Smooth muscle cell (in vitro differentiated cells): ENCODE data around the gene TMEM123. TPM values are rescaled to one million over a fixed set of nuclear protein-coding genes. Genes with fewer than 3 reads are reported as not detected.

Experiments used
- DNase-seq: peaks from one replicate; lab custom pipeline; 2025; ENCODE audit not compliant: unreplicated experiment; lab: John Stamatoyannopoulos, UW
- H2AFZ ChIP-seq: fragments of 200-600 bp; sonication (generic); 2 replicates; pipeline ENCODE4 v1.6.0; 2016; ENCODE audit warnings: antibody characterized with exemption, low read depth, mild to moderate bottlenecking
- H3F3A ChIP-seq: fragments of 200-600 bp; sonication (generic); 2 replicates; pipeline ENCODE4 v1.6.0; 2017; ENCODE audit warnings: antibody characterized with exemption, low read depth
- H3K27ac ChIP-seq: fragments of 200-600 bp; sonication (generic); 2 replicates; pipeline ENCODE4 v1.5.1; 2016; ENCODE audit warnings: low read depth, mild to moderate bottlenecking
- H3K27me3 ChIP-seq: fragments of 200-600 bp; sonication (generic); 2 replicates; pipeline ENCODE4 v1.6.1; 2016; ENCODE audit warnings: low read depth, mild to moderate bottlenecking
- H3K36me3 ChIP-seq: fragments of 200-600 bp; sonication (generic); 2 replicates; pipeline ENCODE4 v1.5.1; 2016; ENCODE audit warnings: low read depth
- H3K4me1 ChIP-seq: fragments of 200-600 bp; sonication (generic); 2 replicates; pipeline ENCODE4 v1.5.1; 2016; ENCODE audit warnings: low read depth
- H3K4me2 ChIP-seq: fragments of 200-600 bp; sonication (generic); 2 replicates; pipeline ENCODE4 v1.6.0; 2016; ENCODE audit warnings: mild to moderate bottlenecking
- H3K4me3 ChIP-seq: fragments of 200-600 bp; sonication (generic); 2 replicates; pipeline ENCODE4 v1.5.1; 2016; ENCODE audit warnings: mild to moderate bottlenecking
- H3K79me2 ChIP-seq: fragments of 200-600 bp; sonication (generic); 2 replicates; pipeline ENCODE4 v1.6.0; 2016; ENCODE audit warnings: low read depth, mild to moderate bottlenecking
- H3K9ac ChIP-seq: fragments of 200-600 bp; sonication (generic); 2 replicates; pipeline ENCODE4 v1.6.0; 2016; ENCODE audit warnings: low read depth
- H3K9me3 ChIP-seq: fragments of 200-600 bp; sonication (generic); replicated peaks from 2 replicates; pipeline ENCODE4 v1.5.1; 2016; ENCODE audit warnings: low read depth
- H4K20me1 ChIP-seq: fragments of 200-600 bp; sonication (generic); 2 replicates; pipeline ENCODE4 v1.6.0; 2016; ENCODE audit warnings: low read depth
- WGBS: methylation state at CpG from one replicate; pipeline ENCODE4 v1.1.7; 2016; ENCODE audit warnings: low lambda C conversion rate; 5-methylcytosine and 5-hydroxymethylcytosine counted together
- polyA plus RNA-seq: library from polyadenylated mRNA; unstranded; fragments of >200 nt; fragmentation: Nextera tagmentation; extraction: Ambion mirVana; gene quantifications from 2 replicates; pipeline ENCODE4 v1.2.1, GENCODE V29; 2016
- total RNA-seq: library from RNA; depleted of rRNA; stranded (reverse); fragments of >200 nt; gene quantifications from 2 replicates; pipeline ENCODE4 v1.2.3, GENCODE V29; 2014
- TF ChIP-seq, protein P1 (sequence below): fragments of 200-600 bp; sonication (generic); IDR thresholded peaks from 2 replicates; pipeline ENCODE4 v1.5.1; 2017; ENCODE audit warnings: borderline replicate concordance, mild to moderate bottlenecking, antibody characterized with exemption; ENCODE audit not compliant: insufficient read depth, poor library complexity, severe bottlenecking

Gene TMEM123
- total and polyA plus RNA-seq, 2 experiments from 2014 or later: 38.8 to 78.8 TPM

GRCh38 chr11:102422817-102423712 lies 29.5 kb downstream of the TMEM123 start:
- DNase-seq: no peak
- H4K20me1 ChIP-seq: peaks cover 26% of the 10 kb centered on the region
- H3K4me2 ChIP-seq: peak overlapping the region; percentile 37
- no peaks in the 10 kb centered on the region for H3F3A ChIP-seq
- H3K4me3 ChIP-seq: no peak overlapping the region
- no peak overlapping the region for H2AFZ ChIP-seq
- H3K27ac ChIP-seq: no peak overlapping the region
- H3K9ac ChIP-seq: no peak overlapping the region
- H3K27me3 ChIP-seq: no peaks in the 10 kb centered on the region
- H3K79me2 ChIP-seq: peaks cover 4% of the 10 kb centered on the region
- WGBS: 35% methylated on average over 4 of the region's 4 CpGs
- TF ChIP-seq, protein P1, sequence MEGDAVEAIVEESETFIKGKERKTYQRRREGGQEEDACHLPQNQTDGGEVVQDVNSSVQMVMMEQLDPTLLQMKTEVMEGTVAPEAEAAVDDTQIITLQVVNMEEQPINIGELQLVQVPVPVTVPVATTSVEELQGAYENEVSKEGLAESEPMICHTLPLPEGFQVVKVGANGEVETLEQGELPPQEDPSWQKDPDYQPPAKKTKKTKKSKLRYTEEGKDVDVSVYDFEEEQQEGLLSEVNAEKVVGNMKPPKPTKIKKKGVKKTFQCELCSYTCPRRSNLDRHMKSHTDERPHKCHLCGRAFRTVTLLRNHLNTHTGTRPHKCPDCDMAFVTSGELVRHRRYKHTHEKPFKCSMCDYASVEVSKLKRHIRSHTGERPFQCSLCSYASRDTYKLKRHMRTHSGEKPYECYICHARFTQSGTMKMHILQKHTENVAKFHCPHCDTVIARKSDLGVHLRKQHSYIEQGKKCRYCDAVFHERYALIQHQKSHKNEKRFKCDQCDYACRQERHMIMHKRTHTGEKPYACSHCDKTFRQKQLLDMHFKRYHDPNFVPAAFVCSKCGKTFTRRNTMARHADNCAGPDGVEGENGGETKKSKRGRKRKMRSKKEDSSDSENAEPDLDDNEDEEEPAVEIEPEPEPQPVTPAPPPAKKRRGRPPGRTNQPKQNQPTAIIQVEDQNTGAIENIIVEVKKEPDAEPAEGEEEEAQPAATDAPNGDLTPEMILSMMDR: no peak
- H3K36me3 ChIP-seq: no peaks in the 10 kb centered on the region
- H3K9me3 ChIP-seq: no peaks in the 10 kb centered on the region
- peaks cover 17% of the 10 kb centered on the region for H3K4me1 ChIP-seq

GRCh38 chr11:102421261-102421660 lies 31.3 kb downstream of the TMEM123 start:
- Histone ChIP-seq H3K27me3 (no peaks in the 10 kb centered on the region), H2AFZ (no peak overlapping the region), H3F3A (no peaks in the 10 kb centered on the region), H3K79me2 (peaks cover 4% of the 10 kb centered on the region), H4K20me1 (peaks cover 26% of the 10 kb centered on the region), H3K36me3 (no peaks in the 10 kb centered on the region), H3K4me1 (peaks cover 17% of the 10 kb centered on the region), H3K9ac (no peak overlapping the region), H3K4me2 (no peak overlapping the region), H3K9me3 (no peaks in the 10 kb centered on the region), H3K27ac (no peak overlapping the region), H3K4me3 (no peak overlapping the region)
- 69% methylated on average over 3 of the region's 3 CpGs for WGBS
- TF ChIP-seq, protein P1: no peak
- no peak for DNase-seq

DNA sequence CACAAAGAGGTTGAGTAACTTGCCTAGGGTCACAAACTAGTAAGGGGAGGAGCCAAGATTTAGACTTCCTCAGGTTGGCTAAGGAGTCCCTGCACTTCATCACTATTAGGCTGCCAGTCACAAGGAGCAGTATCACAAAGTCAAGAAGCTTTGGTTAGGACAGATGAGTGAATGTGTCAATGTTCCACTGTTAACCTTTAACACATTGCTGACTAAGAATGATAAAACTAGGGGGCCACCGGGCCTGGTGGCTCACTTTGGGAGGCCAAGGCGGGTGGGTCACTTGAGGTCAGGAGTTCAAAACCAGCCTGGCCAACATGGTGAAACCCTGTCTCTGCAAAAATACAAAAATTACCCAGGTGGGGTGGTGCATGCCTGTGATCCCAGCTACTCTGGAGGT lies 32.0 kb downstream of the TMEM123 start:
- WGBS: 77% methylated on average over 2 of the region's 2 CpGs
- H4K20me1 ChIP-seq: peaks cover 26% of the 10 kb centered on the region
- no peak overlapping the region for H3K4me2 ChIP-seq
- H3K27ac ChIP-seq: no peak overlapping the region
- no peak overlapping the region for H2AFZ ChIP-seq
- H3K79me2 ChIP-seq: no peaks in the 10 kb centered on the region
- no peaks in the 10 kb centered on the region for H3F3A ChIP-seq
- no peaks in the 10 kb centered on the region for H3K36me3 ChIP-seq
- peaks cover 17% of the 10 kb centered on the region for H3K4me1 ChIP-seq
- H3K9ac ChIP-seq: no peak overlapping the region
- TF ChIP-seq, protein P1: no peak
- H3K4me3 ChIP-seq: no peak overlapping the region
- H3K27me3 ChIP-seq: no peaks in the 10 kb centered on the region
- no peaks in the 10 kb centered on the region for H3K9me3 ChIP-seq
- DNase-seq: no peak
